Stimulated activated CD4-positive, alpha-beta T cell treated with anti-CD3 and anti-CD28 coated beads, TNF-alpha, amount 100 ng/mL, for 4 hours (primary cell): ENCODE data around the gene EEIG2.

Experiments
- DNase-seq, 3 experiments: peaks; one replicate each; pipeline ENCODE4 v3.0.0-alpha.2; 2020; ENCODE audit warnings: low read depth in 3 of 3

EEIG2 gene

DNA sequence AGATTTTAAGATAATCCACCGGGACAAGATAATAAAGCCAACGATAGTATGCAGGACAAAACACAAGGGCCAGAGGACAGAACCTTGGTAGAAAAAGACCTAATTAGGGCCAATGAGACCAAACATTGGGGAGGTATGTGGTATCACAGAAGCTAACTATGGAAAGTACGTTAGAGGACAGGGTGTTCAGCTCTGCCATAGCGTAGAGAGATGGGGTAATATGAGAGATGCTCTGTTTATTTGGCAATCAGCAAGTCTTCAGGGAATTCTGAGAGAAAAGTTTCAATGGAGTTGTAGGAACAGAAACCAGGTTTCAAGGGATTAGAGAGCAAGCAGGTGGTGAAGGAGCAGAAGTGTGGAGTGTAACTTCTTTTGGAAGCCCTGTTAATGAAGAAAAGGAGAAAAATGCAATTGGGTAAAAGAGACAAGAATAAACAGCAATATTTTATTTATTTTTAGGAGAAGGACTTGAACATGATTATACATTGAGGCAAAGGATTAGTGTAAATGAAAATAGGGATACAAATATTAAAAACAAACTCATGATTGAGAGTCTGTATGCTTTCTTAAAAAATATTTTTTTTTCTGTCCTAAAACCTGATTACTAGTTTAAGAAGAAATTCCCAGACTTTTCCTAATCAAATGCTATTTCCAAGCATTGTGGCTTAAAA lies 24.0 kb downstream of the EEIG2 start:
- no peak for DNase-seq

- no peak for DNase-seq
Measured at GRCh38 chr1:108584428-108584856, 24.5 kb downstream of the EEIG2 start.

GRCh38 chr1:108585313-108585712 lies 25.4 kb downstream of the EEIG2 start:
- no peak for DNase-seq

DNA sequence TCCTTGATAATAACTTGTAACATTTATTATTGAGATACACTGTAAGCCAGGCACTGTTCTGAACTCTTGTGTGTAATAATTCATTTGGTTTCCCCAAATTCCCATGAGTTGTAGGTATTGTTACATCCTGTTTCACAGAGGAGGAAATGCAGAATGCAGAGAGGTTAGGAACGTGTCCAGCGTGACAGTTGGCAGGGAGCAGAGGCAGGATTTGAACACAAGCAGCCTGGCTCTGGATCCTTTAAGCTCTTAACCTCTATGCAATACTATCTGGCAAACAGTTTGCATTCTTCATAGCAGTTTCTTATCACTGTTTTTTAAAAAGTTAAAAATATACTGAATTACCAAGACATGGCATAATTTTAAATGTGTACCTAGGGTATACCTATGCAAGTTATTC lies 30.5 kb downstream of the EEIG2 start:
- DNase-seq: no peak

DNA sequence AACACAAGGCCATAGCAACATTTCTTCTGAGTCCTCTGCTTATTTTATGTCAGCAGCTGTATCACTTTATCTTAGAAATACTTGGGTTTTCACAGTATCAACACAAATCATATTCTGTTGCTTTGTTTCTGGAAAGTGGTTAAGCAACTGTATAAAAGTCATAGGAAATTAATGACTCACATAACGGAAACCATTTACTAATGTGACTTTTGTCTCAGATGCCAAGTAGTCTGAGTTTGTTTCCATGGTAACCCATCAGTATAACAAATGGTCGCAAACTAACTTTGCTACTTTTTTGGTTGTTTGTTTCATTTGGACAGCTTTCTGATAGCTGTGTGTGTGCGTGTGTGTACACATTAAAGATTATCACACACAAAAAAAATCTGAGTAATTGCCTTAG lies 31.1 kb downstream of the EEIG2 start:
- DNase-seq: no peak

GRCh38 chr1:108591466-108591865 lies 31.6 kb downstream of the EEIG2 start:
- DNase-seq: no peak

DNA sequence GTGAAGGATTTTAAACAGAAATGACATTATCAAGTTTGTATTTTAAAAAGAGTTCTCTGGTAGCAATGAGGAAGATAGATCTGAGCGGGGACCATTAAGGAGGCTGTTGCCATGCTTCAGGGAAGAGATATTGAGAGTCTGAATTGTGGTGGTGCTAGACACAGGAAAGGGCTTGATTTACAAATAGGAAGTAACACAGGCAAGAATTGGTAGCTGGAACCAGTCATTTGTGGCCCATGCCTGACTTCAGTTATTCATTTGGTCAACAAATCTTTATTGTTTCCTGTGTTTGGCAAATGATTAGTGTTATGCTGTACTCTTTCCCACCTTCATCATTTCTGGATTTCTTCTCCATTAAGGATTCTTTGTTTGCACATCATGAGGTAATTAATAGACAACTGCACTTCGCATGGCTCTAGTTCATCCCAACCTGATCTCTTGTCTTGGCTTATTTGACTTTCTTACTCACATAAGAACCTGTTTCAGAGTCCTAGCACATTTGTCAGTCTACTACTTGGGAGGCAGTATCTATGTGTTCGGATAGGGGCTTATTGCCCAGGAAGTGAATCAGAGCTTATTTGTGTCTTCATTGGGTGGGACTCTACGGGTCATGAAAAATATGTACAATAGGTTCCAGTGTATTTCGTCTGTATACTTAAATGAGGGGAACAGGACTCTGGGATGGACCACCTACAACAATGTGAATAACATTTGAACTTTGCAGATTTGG lies 32.3 kb downstream of the EEIG2 start:
- DNase-seq: no peak

DNA sequence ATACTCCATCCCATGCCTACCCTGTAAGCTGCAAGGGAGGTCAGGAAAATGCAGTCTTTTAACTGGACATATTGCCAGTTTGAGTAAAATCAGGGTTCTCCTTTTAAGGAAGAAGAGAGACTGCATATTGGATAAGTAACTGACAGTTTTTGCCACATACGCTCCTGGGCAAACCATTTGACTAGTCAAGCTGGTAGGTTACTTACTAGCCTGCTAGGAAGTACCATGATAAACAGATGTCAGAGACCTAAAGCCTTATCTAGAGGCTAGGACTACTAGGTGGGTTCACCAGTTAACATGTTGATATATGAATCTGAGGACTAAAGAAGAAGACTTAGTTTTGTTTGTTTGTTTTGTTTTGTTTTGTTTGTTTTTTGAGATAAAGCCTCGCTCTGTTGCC lies 33.5 kb downstream of the EEIG2 start:
- no peak for DNase-seq

DNA sequence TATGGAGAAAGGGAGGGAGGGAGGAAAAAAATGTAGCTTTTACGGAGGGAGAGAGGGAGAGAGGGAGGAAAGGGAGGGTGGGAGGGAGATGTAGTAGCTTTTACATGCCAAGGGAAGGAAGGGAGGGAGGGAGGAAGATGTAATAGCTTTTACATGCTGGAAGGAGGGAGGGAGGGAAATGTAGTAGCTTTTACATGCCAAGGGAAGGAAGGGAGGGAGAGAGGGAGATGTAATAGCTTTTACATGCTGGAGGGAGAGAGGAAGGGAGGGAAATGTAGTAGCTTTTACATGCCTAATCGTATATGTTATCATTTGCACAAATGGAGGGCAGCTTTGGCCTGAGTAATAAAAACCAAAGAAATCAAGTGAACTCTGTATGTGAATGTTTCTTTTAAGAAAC lies 35.6 kb downstream of the EEIG2 start:
- no peak for DNase-seq

- DNase-seq: no peak
Measured at GRCh38 chr1:108597041-108597440, 37.1 kb downstream of the EEIG2 start.

DNA sequence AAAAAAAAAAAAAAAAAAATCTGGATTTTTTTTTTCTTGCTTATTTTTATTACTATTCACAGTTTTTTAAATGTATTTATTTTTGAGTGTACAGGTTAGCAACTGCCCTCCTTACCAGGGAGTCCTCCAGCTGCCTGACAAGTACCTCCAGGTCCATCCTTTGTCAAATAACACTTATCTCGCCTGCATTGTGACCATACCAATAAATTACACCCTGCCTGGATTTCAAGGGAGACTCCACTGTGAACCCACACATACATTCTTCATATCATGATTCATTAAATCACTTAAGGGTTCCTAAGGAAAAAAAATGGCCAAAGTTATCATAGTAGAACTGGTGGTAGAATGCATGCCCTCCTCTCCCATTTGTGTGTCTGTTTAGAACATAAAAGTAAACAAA lies 38.4 kb downstream of the EEIG2 start:
- DNase-seq: no peak

GRCh38 chr1:108600504-108600903 lies 40.6 kb downstream of the EEIG2 start:
- no peak for DNase-seq

- no peak for DNase-seq
Measured at GRCh38 chr1:108601708-108602410, 42.0 kb downstream of the EEIG2 start.

DNA sequence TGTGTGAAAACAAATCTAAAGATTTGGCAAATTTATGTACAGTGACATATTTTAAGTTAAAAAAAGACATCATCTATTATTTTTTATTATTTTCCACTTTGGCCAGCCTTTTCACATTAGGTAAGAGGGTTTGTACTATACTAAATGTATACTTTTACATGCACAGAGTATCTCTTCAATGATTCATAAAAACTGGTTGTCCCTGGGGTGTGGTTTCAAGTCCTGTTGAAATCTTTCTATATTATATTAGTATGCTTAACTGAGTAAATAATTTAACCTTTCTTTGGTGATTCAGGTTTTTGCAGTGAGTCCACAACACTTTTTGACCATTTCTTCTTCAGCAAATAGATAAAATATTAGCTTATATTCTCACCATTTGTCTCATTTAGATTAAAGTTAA lies 45.7 kb downstream of the EEIG2 start:
- DNase-seq: no peak

DNA sequence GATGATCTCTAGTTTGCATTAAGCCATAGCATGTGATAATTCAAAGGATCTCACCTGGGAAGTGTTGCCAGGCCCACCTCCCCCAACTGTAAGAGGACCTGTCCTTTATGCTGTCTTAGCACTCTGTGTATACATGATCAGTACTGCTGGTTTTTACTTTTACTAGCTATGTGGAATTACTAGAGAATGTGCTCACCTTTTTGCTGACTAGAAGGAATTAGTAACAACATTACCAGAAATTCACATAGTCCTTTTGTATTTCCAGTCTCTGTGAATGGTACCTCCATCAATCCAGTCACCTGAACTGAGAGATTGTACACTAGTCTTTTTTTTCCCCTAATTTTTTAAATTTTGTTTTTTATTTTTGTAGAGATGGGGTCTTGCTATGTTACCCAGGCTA lies 46.6 kb downstream of the EEIG2 start:
- no peak for DNase-seq

GRCh38 chr1:108609483-108610049 lies 49.7 kb downstream of the EEIG2 start:
- DNase-seq: no peak
